Fibroblast of lung (primary cell): ENCODE results near the gene ACOXL. TPM values are rescaled to one million over a fixed set of nuclear protein-coding genes. Genes with fewer than 3 reads are reported as not detected.

ENCODE experiments used
- DNase-seq, 2 donors: peaks; one replicate each; pipeline versions ENCODE4 v3.0.0 to v3.0.0-alpha.2; 2010; ENCODE audit warnings: low read depth in 2 of 2
- H2AFZ ChIP-seq: 2 replicates; pipeline ENCODE4 v1.5.1; 2012; ENCODE audit warnings: low read length, control low read depth, inconsistent platforms
- H3K27ac ChIP-seq: 2 replicates; pipeline ENCODE4 v1.5.1; 2011; ENCODE audit warnings: low read length, control low read depth; ENCODE audit not compliant: insufficient read depth
- H3K27me3 ChIP-seq: 2 replicates; pipeline ENCODE4 v1.5.1; 2011; ENCODE audit warnings: mild to moderate bottlenecking, low read length; ENCODE audit not compliant: control insufficient read depth, insufficient read depth
- H3K36me3 ChIP-seq: 2 replicates; pipeline ENCODE4 v1.5.1; 2011; ENCODE audit warnings: low read length; ENCODE audit not compliant: control insufficient read depth, insufficient read depth
- H3K4me1 ChIP-seq: 2 replicates; pipeline ENCODE4 v1.5.1; 2011; ENCODE audit warnings: low read length; ENCODE audit not compliant: control insufficient read depth, insufficient read depth; ENCODE audit errors: extremely low read depth
- H3K4me2 ChIP-seq: 2 replicates; pipeline ENCODE4 v1.5.1; 2011; ENCODE audit warnings: low read length, control low read depth; ENCODE audit not compliant: insufficient read depth; ENCODE audit errors: extremely low read depth
- H3K4me3 ChIP-seq, 4 experiments: fragments of 200-600 bp in 1 of 4; sonication (generic) in 1 of 4; replicated peaks in 1 of 4; 2 replicates each; pipeline ENCODE4 v1.5.1; 2011 to 2016; ENCODE audit warnings: low read length in 4 of 4, low read depth in 3 of 4, mild to moderate bottlenecking in 3 of 4, control low read depth in 2 of 4, inconsistent platforms in 1 of 4, mixed read lengths in 1 of 4; ENCODE audit not compliant: insufficient read depth in 1 of 4; ENCODE audit errors: control extremely low read depth in 1 of 4
- H3K79me2 ChIP-seq: 2 replicates; pipeline ENCODE4 v1.5.1; 2012; ENCODE audit warnings: mild to moderate bottlenecking, low read length, inconsistent platforms; ENCODE audit not compliant: control insufficient read depth, insufficient read depth
- H3K9ac ChIP-seq: 2 replicates; pipeline ENCODE4 v1.5.1; 2011; ENCODE audit warnings: mild to moderate bottlenecking, low read length, control low read depth; ENCODE audit not compliant: insufficient read depth
- H3K9me3 ChIP-seq: 2 replicates; pipeline ENCODE4 v1.5.1; 2012; ENCODE audit warnings: low read depth, low read length; ENCODE audit not compliant: control insufficient read depth, insufficient read depth
- H4K20me1 ChIP-seq: 2 replicates; pipeline ENCODE4 v1.5.1; 2011; ENCODE audit warnings: low read length; ENCODE audit not compliant: control insufficient read depth, insufficient read depth; ENCODE audit errors: extremely low read depth
- CTCF ChIP-seq, 2 donors: IDR thresholded peaks in 1 of 2; conservative IDR thresholded peaks in 1 of 2; 1 replicate in 1 of 2; 2 replicates in 1 of 2; pipeline ENCODE4 v1.5.1; 2011 to 2012; ENCODE audit warnings: low read length in 2 of 2, control low read depth in 1 of 2, inconsistent platforms in 1 of 2, low read depth in 1 of 2, mild to moderate bottlenecking in 1 of 2
- EZH2 ChIP-seq: IDR thresholded peaks from 2 replicates; pipeline ENCODE4 v1.5.1; 2012; ENCODE audit warnings: low read length, control low read depth, mild to moderate bottlenecking; ENCODE audit errors: missing control alignments
- polyA plus RNA-seq, 2 donors: library from polyadenylated mRNA; depleted of rRNA in 1 of 2; stranded (reverse) in 1 of 2; unstranded in 1 of 2; fragments of >200 nt; gene quantifications; 2 replicates each; pipeline ENCODE4 v1.2.1, GENCODE V29; 2011 to 2012; ENCODE audit warnings: missing spikeins in 1 of 2
- total RNA-seq: library from RNA; depleted of rRNA; stranded (reverse); fragments of >200 nt; gene quantifications from 2 replicates; pipeline ENCODE4 v1.2.1, GENCODE V29; 2014

ACOXL gene
- total and polyA plus RNA-seq, 2 donors (not counting 1 experiment from before 2014, with no cell fraction given) = not detected

- Histone ChIP-seq H4K20me1 (no peaks in the 10 kb centered on the region), H3K4me3 (no peak overlapping the region), H3K9ac (no peak overlapping the region), H2AFZ (no peak overlapping the region), H3K4me2 (no peak overlapping the region), H3K4me1 (no peaks in the 10 kb centered on the region), H3K27me3 (peaks cover 7% of the 10 kb centered on the region), H3K36me3 (no peaks in the 10 kb centered on the region), H3K9me3 (no peaks in the 10 kb centered on the region), H3K27ac (no peak overlapping the region), H3K79me2 (no peaks in the 10 kb centered on the region)
- TF ChIP-seq CTCF (conservative IDR thresholded peaks at IDR 0.05 in 1 of 2, IDR thresholded peaks at IDR 0.05 in 1 of 2; ENCODE audit: low read depth in 1 of 2, low read length in 2 of 2) = no peak
- no peak for DNase-seq
Observed at GRCh38 chr2:110702514-110703380, 29.6 kb upstream of the ACOXL start.

DNA sequence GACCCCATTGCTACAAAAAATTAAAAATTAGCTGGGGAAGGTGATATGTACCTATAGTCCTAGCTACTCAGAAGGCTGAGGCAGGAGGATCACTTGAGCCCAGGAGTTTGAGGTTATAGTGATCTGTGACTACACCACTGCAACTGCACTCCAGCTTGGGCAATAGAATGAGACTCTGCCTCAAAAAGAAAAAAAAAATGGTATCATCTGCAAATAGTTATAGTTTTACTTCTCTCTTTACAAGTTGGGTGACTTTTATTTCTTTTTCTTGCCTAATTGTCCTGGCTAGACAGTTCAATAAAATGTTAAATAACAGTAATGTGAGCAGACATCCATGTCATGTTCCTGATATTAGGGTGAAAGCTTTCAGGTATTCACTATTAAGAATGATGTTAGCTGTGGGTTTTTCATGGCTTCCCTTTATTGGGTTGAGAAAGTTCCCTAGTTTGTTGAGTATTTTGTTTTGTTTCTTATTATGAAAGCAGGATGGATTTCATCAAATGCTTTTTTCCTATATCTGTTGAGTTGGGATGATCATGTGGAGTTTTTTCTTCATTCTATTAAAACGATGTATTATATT, 24.9 kb upstream of the ACOXL start:
- Histone ChIP-seq H2AFZ (no peak overlapping the region), H3K9ac (no peak overlapping the region), H3K4me3 (no peak overlapping the region), H3K27me3 (peaks cover 3% of the 10 kb centered on the region), H3K79me2 (no peaks in the 10 kb centered on the region), H3K9me3 (no peaks in the 10 kb centered on the region), H3K27ac (no peak overlapping the region), H3K4me1 (no peaks in the 10 kb centered on the region), H4K20me1 (no peaks in the 10 kb centered on the region), H3K4me2 (no peak overlapping the region), H3K36me3 (no peaks in the 10 kb centered on the region)
- TF ChIP-seq EZH2 (no peak), CTCF (conservative IDR thresholded peaks at IDR 0.05 in 1 of 2, IDR thresholded peaks at IDR 0.05 in 1 of 2; ENCODE audit: low read depth in 1 of 2, low read length in 2 of 2) (no peak)
- DNase-seq = no peak

- Histone ChIP-seq H3K9me3 (no peaks in the 10 kb centered on the region), H3K4me3 (no peak overlapping the region), H4K20me1 (no peaks in the 10 kb centered on the region), H3K4me1 (no peaks in the 10 kb centered on the region), H3K4me2 (no peak overlapping the region), H2AFZ (no peak overlapping the region), H3K36me3 (no peaks in the 10 kb centered on the region), H3K27me3 (peaks cover 6% of the 10 kb centered on the region), H3K27ac (no peak overlapping the region), H3K9ac (no peak overlapping the region), H3K79me2 (no peaks in the 10 kb centered on the region)
- DNase-seq = no peak
- TF ChIP-seq EZH2 = no peak
- no peak for TF ChIP-seq CTCF (conservative IDR thresholded peaks at IDR 0.05 in 1 of 2, IDR thresholded peaks at IDR 0.05 in 1 of 2; ENCODE audit: low read depth in 1 of 2, low read length in 2 of 2)
Observed at GRCh38 chr2:110708455-110708854, 23.9 kb upstream of the ACOXL start.
